Measurements from ENCODE around the gene IRS2.

DNA sequence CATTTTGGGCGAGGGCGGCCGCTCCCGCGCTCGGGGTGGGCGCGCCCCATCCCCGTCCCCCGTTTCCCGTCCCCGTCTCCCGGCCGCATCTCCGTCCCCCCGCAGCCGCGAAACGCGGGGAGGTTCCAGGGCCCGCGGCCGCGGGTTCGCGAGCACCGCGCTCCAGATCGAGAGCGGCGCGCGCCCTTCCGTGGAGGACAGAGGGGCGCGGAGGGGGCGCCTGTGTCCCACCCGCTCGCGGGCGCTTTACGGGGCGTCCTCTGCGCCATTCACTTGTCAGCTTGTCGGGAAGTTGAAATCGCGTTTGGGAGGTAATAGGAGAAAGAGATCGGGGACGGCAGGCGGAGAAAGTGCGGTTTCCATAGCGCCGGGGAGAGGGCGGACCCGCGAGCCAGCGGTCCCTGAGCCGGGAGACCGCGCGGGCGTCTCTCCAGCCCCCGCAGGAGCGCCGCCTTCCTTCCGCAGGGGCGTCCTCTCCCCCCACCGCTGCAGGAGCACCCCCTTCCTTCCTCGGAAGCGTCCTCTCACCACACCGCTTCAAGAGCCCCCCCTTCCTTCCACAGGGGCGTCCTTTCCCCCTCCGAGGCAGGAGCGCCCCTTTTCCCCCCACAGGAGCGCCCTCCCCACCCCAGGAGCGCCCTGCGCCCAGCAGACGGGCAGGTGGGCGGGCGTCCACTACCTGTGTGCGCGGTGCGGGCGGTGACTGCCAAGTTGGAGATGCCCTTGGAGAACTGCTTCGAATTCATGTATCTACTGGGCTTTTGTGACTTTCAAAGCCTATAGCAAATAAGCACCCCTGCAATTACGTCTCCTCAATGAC is 962 bp upstream of the IRS2 start:
- TF ChIP-seq, protein P1, sequence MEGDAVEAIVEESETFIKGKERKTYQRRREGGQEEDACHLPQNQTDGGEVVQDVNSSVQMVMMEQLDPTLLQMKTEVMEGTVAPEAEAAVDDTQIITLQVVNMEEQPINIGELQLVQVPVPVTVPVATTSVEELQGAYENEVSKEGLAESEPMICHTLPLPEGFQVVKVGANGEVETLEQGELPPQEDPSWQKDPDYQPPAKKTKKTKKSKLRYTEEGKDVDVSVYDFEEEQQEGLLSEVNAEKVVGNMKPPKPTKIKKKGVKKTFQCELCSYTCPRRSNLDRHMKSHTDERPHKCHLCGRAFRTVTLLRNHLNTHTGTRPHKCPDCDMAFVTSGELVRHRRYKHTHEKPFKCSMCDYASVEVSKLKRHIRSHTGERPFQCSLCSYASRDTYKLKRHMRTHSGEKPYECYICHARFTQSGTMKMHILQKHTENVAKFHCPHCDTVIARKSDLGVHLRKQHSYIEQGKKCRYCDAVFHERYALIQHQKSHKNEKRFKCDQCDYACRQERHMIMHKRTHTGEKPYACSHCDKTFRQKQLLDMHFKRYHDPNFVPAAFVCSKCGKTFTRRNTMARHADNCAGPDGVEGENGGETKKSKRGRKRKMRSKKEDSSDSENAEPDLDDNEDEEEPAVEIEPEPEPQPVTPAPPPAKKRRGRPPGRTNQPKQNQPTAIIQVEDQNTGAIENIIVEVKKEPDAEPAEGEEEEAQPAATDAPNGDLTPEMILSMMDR (IDR thresholded peaks at IDR 0.05): no peak
- TF ChIP-seq POLR2A (IDR thresholded peaks at IDR 0.05): no peak
